GM12872 (cell line): ENCODE data around the gene MAP2K5.

Experiments
- CTCF ChIP-seq: IDR thresholded peaks from 3 replicates; pipeline ENCODE4 v1.5.1; 2011; ENCODE audit warnings: low read depth, mild to moderate bottlenecking, low read length, moderate library complexity; ENCODE audit not compliant: insufficient read depth

MAP2K5 gene

GRCh38 chr15:67587754-67588153 is 45.3 kb downstream of the MAP2K5 start:
- TF ChIP-seq CTCF = no peak

- no peak for TF ChIP-seq CTCF
These were observed 47.7 kb downstream of the MAP2K5 start for GRCh38 chr15:67590191-67590590.

- TF ChIP-seq CTCF = no peak
These were observed 49.7 kb downstream of the MAP2K5 start for GRCh38 chr15:67592245-67592644.

- no peak for TF ChIP-seq CTCF
These were observed 51.1 kb downstream of the MAP2K5 start for GRCh38 chr15:67593562-67593961.

- TF ChIP-seq CTCF = no peak
These were observed 52.3 kb downstream of the MAP2K5 start for GRCh38 chr15:67594770-67595169.

- TF ChIP-seq CTCF = no peak
These were observed 53.1 kb downstream of the MAP2K5 start for GRCh38 chr15:67595572-67595971.

GRCh38 chr15:67601073-67601472 is 58.6 kb downstream of the MAP2K5 start:
- TF ChIP-seq CTCF = no peak

GRCh38 chr15:67603063-67603462 is 60.6 kb downstream of the MAP2K5 start:
- no peak for TF ChIP-seq CTCF
